K562 treated with DMSO at 1 percent for 4 hours (cell line): ENCODE data around the gene METTL25. TPM values are rescaled to one million over a fixed set of nuclear protein-coding genes. Genes with fewer than 3 reads are reported as not detected.

ENCODE experiments used
- total RNA-seq: library from RNA; unstranded; fragments of 300-600 nt; gene quantifications from 2 replicates; pipeline ENCODE4 v1.2.3, GENCODE V29; 2022; ENCODE audit not compliant: insufficient read depth

The METTL25 gene, protein sequence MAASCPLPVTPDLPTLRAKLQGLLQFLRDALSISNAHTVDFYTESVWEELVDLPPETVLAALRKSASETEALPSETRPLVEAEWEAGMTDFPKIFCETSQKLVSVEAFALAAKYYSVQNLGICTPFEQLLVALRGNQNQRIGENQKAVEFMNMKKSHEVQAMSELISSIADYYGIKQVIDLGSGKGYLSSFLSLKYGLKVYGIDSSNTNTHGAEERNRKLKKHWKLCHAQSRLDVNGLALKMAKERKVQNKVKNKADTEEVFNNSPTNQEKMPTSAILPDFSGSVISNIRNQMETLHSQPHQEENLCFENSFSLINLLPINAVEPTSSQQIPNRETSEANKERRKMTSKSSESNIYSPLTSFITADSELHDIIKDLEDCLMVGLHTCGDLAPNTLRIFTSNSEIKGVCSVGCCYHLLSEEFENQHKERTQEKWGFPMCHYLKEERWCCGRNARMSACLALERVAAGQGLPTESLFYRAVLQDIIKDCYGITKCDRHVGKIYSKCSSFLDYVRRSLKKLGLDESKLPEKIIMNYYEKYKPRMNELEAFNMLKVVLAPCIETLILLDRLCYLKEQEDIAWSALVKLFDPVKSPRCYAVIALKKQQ
- total RNA-seq = 1.5 and 3.1 TPM in 2 replicates

DNA sequence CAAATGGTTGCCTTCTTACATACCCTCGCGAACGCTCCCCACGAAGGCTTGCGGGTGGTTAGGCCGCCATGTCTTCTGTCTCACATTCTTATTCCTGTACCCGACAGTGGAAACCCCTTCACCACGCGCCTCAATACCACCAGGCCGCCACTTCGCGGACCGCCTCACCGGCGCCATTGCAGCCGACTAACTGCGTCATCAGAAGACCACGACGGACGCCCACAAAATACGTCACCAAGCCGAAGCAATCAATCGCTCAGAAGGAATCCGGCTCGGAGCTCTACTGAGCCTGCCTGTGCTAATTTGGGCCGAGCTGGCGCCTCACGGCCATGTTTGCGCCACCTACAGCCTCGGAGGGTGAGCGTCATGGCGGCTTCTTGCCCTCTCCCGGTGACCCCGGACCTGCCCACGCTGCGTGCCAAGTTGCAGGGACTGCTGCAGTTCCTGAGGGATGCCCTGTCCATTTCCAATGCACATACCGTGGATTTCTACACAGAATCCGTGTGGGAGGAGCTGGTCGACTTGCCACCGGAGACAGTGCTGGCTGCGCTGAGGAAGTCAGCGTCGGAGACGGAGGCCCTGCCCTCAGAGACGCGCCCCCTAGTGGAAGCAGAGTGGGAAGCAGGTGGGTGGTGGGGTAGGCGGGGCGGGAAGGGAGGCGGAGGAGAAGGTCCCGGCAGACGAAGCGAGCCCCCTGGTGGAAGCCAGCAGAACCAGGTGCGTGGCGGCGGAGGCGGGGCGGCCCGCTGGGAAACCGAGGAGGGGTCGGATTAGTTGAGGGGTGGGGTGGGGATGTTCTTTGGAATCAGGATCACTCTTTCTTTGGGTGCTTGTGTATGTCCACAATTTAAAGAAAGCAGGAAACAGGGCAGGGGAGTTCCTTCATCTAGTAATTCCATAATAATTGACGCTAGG is at the start of gene METTL25, which contains the start of gene CCDC59:
TSS of gene METTL25 (plus strand) at position 330 of the 915 bp plus-strand sequence. CDS start at position 367, 37 bp downstream.
TSS of gene CCDC59 (minus strand) at position 188 of the 915 bp plus-strand sequence. CDS start at position 177, 11 bp downstream.

Other genes starting within 250 kb of the METTL25 start
- 36.3 and 55.1 TPM in 2 replicates for gene CCDC59, start 142 bp upstream of the METTL25 start, total RNA-seq